HepG2 (cell line): ENCODE results near the gene TMCC1. TPM values are rescaled to one million over a fixed set of nuclear protein-coding genes. Genes with fewer than 3 reads are reported as not detected.

ENCODE experiments used
- FOXK1 ChIP-seq: sonication (generic); formaldehyde crosslinking; IDR thresholded peaks from 2 replicates; pipeline ENCODE4 v1.4.0; 2020; ENCODE audit warnings: low read depth, missing genetic modification reagents, borderline replicate concordance
- IRF2 ChIP-seq: IDR thresholded peaks from 2 replicates; pipeline ENCODE4 v1.6.1; 2018; ENCODE audit warnings: missing genetic modification reagents, missing compliant biosample characterization
- MAFF ChIP-seq: IDR thresholded peaks from 2 replicates; pipeline ENCODE4 v1.6.1; 2011; ENCODE audit warnings: low read depth, low read length, improper control_type of control experiment
- POLR2AphosphoS5 ChIP-seq: IDR thresholded peaks from 2 replicates; pipeline ENCODE4 v1.6.1; 2012; ENCODE audit warnings: low read depth, low read length
- ZFX ChIP-seq: sonication (generic); formaldehyde crosslinking; IDR thresholded peaks from 2 replicates; pipeline ENCODE4 v1.4.0; 2020; ENCODE audit warnings: mild to moderate bottlenecking, low read depth, missing genetic modification reagents, moderate library complexity
- ZNF496 ChIP-seq: sonication (generic); formaldehyde crosslinking; IDR thresholded peaks from 2 replicates; pipeline ENCODE4 v1.8.1; 2023; ENCODE audit warnings: mild to moderate bottlenecking, moderate library complexity, missing genetic modification reagents; ENCODE audit not compliant: insufficient replicate concordance
- ZNF7 ChIP-seq: IDR thresholded peaks from 2 replicates; pipeline ENCODE4 v1.6.1; 2016; ENCODE audit warnings: missing biosample characterization, missing genetic modification reagents
- ZNF850 ChIP-seq: sonication (generic); formaldehyde crosslinking; conservative IDR thresholded peaks from 2 replicates; pipeline ENCODE4 v1.9.0; 2021; ENCODE audit warnings: mild to moderate bottlenecking, missing genetic modification reagents
- polyA plus RNA-seq, 8 experiments: library from polyadenylated mRNA; depleted of rRNA in 3 of 8; stranded (reverse) in 7 of 8; unstranded in 1 of 8; fragments of >200 nt; fragmentation: Illumina TruSeq in 4 of 8; extraction: Trizol in 4 of 8; gene quantifications; 2 replicates each; pipeline versions ENCODE4 v1.2.1 to v1.2.3, GENCODE V29; 2011 to 2016; ENCODE audit warnings: low read depth in 4 of 8, missing spikeins in 1 of 8, mixed read lengths in 1 of 8; ENCODE audit not compliant: insufficient read depth in 1 of 8
- total RNA-seq, 5 experiments: library from RNA; depleted of rRNA; stranded (reverse); fragments of >200 nt; fragmentation: Illumina TruSeq; extraction: Trizol; gene quantifications; 2 replicates each; pipeline ENCODE4 v1.2.3, GENCODE V29; 2016; ENCODE audit warnings: low read depth in 1 of 5
- TF ChIP-seq, protein P1 (sequence below), 2 experiments: fragments of 450-650 bp in 1 of 2; sonication (generic) in 1 of 2; formaldehyde crosslinking in 1 of 2; IDR thresholded peaks; 2 replicates each; pipeline versions ENCODE4 v1.6.1 to v1.8.0; 2016 to 2022; ENCODE audit warnings: antibody characterized with exemption in 1 of 2, mild to moderate bottlenecking in 1 of 2, missing genetic modification reagents in 1 of 2
- TF ChIP-seq, protein P2 (sequence below): sonication (generic); formaldehyde crosslinking; IDR thresholded peaks from 2 replicates; pipeline ENCODE4 v1.5.1; 2020; ENCODE audit warnings: mild to moderate bottlenecking, moderate library complexity, missing genetic modification reagents

The TMCC1 gene
- total and polyA plus RNA-seq, 2 of the 13 experiments (the other 11 are each of a cell fraction or from before 2014, with no cell fraction given), result 12.1 to 264 TPM

DNA sequence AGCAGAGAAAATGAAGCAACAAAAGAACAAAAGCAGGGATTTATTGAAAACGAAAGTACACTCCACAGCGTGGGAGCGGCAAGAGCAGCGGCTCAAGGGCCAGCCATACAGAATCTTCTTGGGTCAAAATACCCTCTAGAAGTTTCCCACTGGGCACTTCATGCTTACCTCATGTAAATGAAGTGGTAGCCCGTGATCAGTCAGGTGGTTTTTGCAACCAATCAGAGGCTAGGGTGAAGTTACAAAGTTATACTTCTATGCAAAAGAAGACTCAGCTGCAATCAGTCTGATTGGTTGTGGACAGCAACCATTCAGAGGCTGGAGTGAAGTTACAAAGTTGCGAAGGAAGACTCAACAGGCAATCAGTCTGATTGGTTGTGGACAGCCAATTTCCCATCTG is 43.2 kb upstream of the TMCC1 start (continued):
- TF ChIP-seq, protein P1, sequence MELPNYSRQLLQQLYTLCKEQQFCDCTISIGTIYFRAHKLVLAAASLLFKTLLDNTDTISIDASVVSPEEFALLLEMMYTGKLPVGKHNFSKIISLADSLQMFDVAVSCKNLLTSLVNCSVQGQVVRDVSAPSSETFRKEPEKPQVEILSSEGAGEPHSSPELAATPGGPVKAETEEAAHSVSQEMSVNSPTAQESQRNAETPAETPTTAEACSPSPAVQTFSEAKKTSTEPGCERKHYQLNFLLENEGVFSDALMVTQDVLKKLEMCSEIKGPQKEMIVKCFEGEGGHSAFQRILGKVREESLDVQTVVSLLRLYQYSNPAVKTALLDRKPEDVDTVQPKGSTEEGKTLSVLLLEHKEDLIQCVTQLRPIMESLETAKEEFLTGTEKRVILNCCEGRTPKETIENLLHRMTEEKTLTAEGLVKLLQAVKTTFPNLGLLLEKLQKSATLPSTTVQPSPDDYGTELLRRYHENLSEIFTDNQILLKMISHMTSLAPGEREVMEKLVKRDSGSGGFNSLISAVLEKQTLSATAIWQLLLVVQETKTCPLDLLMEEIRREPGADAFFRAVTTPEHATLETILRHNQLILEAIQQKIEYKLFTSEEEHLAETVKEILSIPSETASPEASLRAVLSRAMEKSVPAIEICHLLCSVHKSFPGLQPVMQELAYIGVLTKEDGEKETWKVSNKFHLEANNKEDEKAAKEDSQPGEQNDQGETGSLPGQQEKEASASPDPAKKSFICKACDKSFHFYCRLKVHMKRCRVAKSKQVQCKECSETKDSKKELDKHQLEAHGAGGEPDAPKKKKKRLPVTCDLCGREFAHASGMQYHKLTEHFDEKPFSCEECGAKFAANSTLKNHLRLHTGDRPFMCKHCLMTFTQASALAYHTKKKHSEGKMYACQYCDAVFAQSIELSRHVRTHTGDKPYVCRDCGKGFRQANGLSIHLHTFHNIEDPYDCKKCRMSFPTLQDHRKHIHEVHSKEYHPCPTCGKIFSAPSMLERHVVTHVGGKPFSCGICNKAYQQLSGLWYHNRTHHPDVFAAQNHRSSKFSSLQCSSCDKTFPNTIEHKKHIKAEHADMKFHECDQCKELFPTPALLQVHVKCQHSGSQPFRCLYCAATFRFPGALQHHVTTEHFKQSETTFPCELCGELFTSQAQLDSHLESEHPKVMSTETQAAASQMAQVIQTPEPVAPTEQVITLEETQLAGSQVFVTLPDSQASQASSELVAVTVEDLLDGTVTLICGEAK (IDR thresholded peaks at IDR 0.05), result no peak
- TF ChIP-seq, protein P1 (CRISPR knock-in tag; IDR thresholded peaks at IDR 0.05), result no peak
- TF ChIP-seq, protein P2, sequence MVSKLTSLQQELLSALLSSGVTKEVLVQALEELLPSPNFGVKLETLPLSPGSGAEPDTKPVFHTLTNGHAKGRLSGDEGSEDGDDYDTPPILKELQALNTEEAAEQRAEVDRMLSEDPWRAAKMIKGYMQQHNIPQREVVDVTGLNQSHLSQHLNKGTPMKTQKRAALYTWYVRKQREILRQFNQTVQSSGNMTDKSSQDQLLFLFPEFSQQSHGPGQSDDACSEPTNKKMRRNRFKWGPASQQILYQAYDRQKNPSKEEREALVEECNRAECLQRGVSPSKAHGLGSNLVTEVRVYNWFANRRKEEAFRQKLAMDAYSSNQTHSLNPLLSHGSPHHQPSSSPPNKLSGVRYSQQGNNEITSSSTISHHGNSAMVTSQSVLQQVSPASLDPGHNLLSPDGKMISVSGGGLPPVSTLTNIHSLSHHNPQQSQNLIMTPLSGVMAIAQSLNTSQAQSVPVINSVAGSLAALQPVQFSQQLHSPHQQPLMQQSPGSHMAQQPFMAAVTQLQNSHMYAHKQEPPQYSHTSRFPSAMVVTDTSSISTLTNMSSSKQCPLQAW (CRISPR knock-in tag), result no peak
- TF ChIP-seq ZFX (CRISPR knock-in tag), result no peak
- TF ChIP-seq POLR2AphosphoS5, result 0 out of 2 replicates have a peak, but pooled peaks have one; percentile 37
- no peak for TF ChIP-seq ZNF496 (CRISPR knock-in tag)
- peak; percentile 50; the same call in 1 of the 2 replicates for TF ChIP-seq FOXK1 (CRISPR knock-in tag)
- TF ChIP-seq ZNF7 (CRISPR knock-in tag), result no peak
- no peak for TF ChIP-seq MAFF
- peak; percentile 63 for TF ChIP-seq IRF2 (CRISPR knock-in tag)
- no peak for TF ChIP-seq ZNF850
- TF ChIP-seq, all 625 proteins: peak for 52
